Activated CD4-positive, alpha-beta memory T cell treated with anti-CD3 and anti-CD28 coated beads for 36 hours (primary cell): Measurements from ENCODE around the gene MTMR10. TPM values are rescaled to one million over a fixed set of nuclear protein-coding genes. Genes with fewer than 3 reads are reported as not detected.

Experiments
- CTCF ChIA-PET: fragments of 350-600 bp; sonication (Branson Sonifier 250); formaldehyde crosslinking; loops from one replicate; lab custom pipeline; 2021; ENCODE audit warnings: antibody characterized with exemption, inconsistent platforms; lab: Charles Lee
- POLR2A ChIA-PET: fragments of 350-600 bp; sonication (Branson Sonifier 250); formaldehyde crosslinking; loops from one replicate; lab custom pipeline; 2021; ENCODE audit warnings: antibody characterized with exemption; lab: Charles Lee
- DNase-seq: peaks from one replicate; pipeline ENCODE4 v3.0.0-alpha.2; 2020
- H3K27ac Mint-ChIP-seq: one replicate; pipeline ENCODE4 v1.8.0; 2021; ENCODE audit warnings: mixed read lengths
- H3K27me3 Mint-ChIP-seq: one replicate; pipeline ENCODE4 v1.8.0; 2021; ENCODE audit warnings: mixed read lengths
- H3K36me3 Mint-ChIP-seq: one replicate; pipeline ENCODE4 v1.8.0; 2021; ENCODE audit warnings: mixed read lengths
- H3K4me1 Mint-ChIP-seq: one replicate; pipeline ENCODE4 v1.8.0; 2021; ENCODE audit warnings: low read depth, mixed read lengths
- H3K4me3 Mint-ChIP-seq: one replicate; pipeline ENCODE4 v1.8.0; 2021; ENCODE audit warnings: mild to moderate bottlenecking, mixed read lengths
- H3K9me3 Mint-ChIP-seq: one replicate; pipeline ENCODE4 v1.8.0; 2021; ENCODE audit warnings: mixed read lengths
- intact Hi-C: fragments of 100-400 bp; cut with micrococcal nuclease; formaldehyde crosslinking; loops from one replicate; pipeline ENCODE4 v1.15.1; 2023
- total RNA-seq, 2 experiments: library from RNA; stranded (reverse); gene quantifications; one replicate each; pipeline ENCODE4 v1.2.3, GENCODE V29; 2021

MTMR10 gene
- total RNA-seq, 2 experiments from 2014 or later: 10.8 to 12.5 TPM

- CTCF ChIA-PET: no interaction called here
- no peak for DNase-seq
Measured at GRCh38 chr15:31004220-31004733, 12.8 kb upstream of the MTMR10 start.

GRCh38 chr15:31001702-31002101 lies 10.3 kb upstream of the MTMR10 start:
- Mint-ChIP-seq H3K27me3 (peaks cover 25% of the 10 kb centered on the region), H3K27ac (no peak overlapping the region), H3K9me3 (no peaks in the 10 kb centered on the region), H3K4me1 (peaks cover 6% of the 10 kb centered on the region), H3K36me3 (no peaks in the 10 kb centered on the region), H3K4me3 (no peak overlapping the region)
- intact Hi-C loops: no loop called here
- ChIA-PET CTCF (interaction anchor here (0.7 kb wide), 1 partner anchor 143 kb away, joined by 3 read pairs; no protein-coding TSS in a partner anchor), POLR2A (no interaction called here)
- no peak for DNase-seq

More at GRCh38 chr15:31004220-31004733, 12.8 kb upstream of the MTMR10 start:
- Mint-ChIP-seq H3K27ac (no peak overlapping the region), H3K4me1 (peaks cover 6% of the 10 kb centered on the region), H3K9me3 (no peaks in the 10 kb centered on the region), H3K27me3 (peaks cover 30% of the 10 kb centered on the region), H3K4me3 (no peak overlapping the region), H3K36me3 (no peaks in the 10 kb centered on the region)
- intact Hi-C loops: no loop called here
- POLR2A ChIA-PET: no interaction called here

DNA sequence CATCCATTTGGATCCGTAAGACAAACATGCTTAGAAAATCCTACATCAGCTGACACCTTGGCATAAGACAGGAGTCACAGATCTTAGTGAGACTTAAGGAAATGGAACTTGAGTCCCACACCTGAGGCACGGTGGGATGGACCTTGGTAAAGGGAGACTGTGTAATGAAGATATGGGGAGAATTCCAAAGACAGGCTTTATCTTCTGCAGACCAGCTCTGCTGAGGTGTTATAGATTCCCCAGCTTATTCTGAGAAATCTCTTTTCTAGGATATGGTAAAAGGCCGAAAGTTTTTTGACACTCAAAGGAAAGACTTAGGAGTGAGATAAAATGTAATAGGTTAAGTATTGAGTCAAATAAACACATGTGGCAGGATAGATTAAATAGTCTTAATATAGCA lies 8.3 kb upstream of the MTMR10 start:
- Mint-ChIP-seq H3K36me3 (no peaks in the 10 kb centered on the region), H3K27me3 (peaks cover 21% of the 10 kb centered on the region), H3K27ac (no peak overlapping the region), H3K9me3 (no peaks in the 10 kb centered on the region), H3K4me3 (no peak overlapping the region), H3K4me1 (peaks cover 8% of the 10 kb centered on the region)
- ChIA-PET CTCF (no interaction called here), POLR2A (no interaction called here)
- no peak for DNase-seq
- intact Hi-C loops: loop anchor here (10.0 kb wide), 5 partner anchors 95 to 485 kb away; partner anchors contain the start of genes FAN1 and KLF13

DNA sequence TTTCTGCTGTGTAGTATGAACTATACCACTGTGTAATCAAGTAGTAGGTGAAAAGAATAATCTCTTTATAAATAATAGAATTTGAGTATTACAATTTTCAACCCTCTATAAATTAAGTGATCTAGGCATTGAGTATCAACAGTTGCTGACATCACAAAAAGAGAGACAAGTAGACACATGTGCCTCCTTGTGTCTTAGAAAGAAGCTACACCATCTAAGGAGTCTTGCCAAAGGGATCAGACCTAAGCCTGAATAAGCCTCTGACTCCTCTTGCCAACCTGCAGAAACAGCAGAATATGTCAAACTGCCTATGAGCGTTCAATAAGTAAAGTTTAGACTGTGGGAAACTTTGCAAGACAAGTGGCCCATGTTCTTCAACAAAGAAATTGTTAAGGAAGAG lies 5.8 kb upstream of the MTMR10 start:
- H3K4me3 Mint-ChIP-seq: no peak overlapping the region
- peaks cover 3% of the 10 kb centered on the region for H3K4me1 Mint-ChIP-seq
- H3K27me3 Mint-ChIP-seq: peaks cover 5% of the 10 kb centered on the region
- POLR2A ChIA-PET: no interaction called here
- H3K27ac Mint-ChIP-seq: no peak overlapping the region
- intact Hi-C loops: loop anchor here (10.0 kb wide), 5 partner anchors 92 to 488 kb away; partner anchors contain the start of genes FAN1 and KLF13
- DNase-seq: no peak
- CTCF ChIA-PET: no interaction called here
- H3K36me3 Mint-ChIP-seq: no peaks in the 10 kb centered on the region
- H3K9me3 Mint-ChIP-seq: no peaks in the 10 kb centered on the region

GRCh38 chr15:30992249-30992864 lies 929 bp upstream of the MTMR10 start:
- no peaks in the 10 kb centered on the region for H3K27me3 Mint-ChIP-seq
- ChIA-PET CTCF (interaction anchor here (0.6 to 0.9 kb wide), 3 partner anchors 40 to 137 kb away, joined by 3 read pairs; no protein-coding TSS in a partner anchor), POLR2A (interaction anchor here (0.7 kb wide), 1 partner anchor 366 kb away, joined by 4 read pairs; the partner anchor contains the start of gene ARHGAP11B)
- H3K9me3 Mint-ChIP-seq: no peaks in the 10 kb centered on the region
- H3K4me3 Mint-ChIP-seq: peak overlapping the region; percentile 77
- no peaks in the 10 kb centered on the region for H3K36me3 Mint-ChIP-seq
- peaks cover 22% of the 10 kb centered on the region for H3K4me1 Mint-ChIP-seq
- intact Hi-C loops: loop anchor here (5.0 to 10.0 kb wide), 7 partner anchors 88 to 492 kb away; partner anchors contain the start of genes FAN1 and KLF13
- no peak for DNase-seq
- peak overlapping the region; percentile 35 for H3K27ac Mint-ChIP-seq

- Mint-ChIP-seq H3K27ac (peak overlapping the region; percentile 72), H3K36me3 (no peaks in the 10 kb centered on the region), H3K4me3 (peak overlapping the region; percentile 87), H3K27me3 (no peaks in the 10 kb centered on the region), H3K4me1 (peaks cover 24% of the 10 kb centered on the region), H3K9me3 (no peaks in the 10 kb centered on the region)
- intact Hi-C loops: loop anchor here (5.0 to 10.0 kb wide), 7 partner anchors 86 to 494 kb away; partner anchors contain the start of genes FAN1 and KLF13
- POLR2A ChIA-PET: interaction anchor here (0.6 to 1.2 kb wide), 4 partner anchors 8 to 197 kb away, joined by 3 to 4 read pairs (median 3); no protein-coding TSS in a partner anchor
- DNase-seq: no peak
- CTCF ChIA-PET: interaction anchor here (1.0 kb wide), 1 partner anchor 498 kb away, joined by 3 read pairs; no protein-coding TSS in a partner anchor
Measured at GRCh38 chr15:30990446-30991254, 778 bp downstream of the MTMR10 start.

DNA sequence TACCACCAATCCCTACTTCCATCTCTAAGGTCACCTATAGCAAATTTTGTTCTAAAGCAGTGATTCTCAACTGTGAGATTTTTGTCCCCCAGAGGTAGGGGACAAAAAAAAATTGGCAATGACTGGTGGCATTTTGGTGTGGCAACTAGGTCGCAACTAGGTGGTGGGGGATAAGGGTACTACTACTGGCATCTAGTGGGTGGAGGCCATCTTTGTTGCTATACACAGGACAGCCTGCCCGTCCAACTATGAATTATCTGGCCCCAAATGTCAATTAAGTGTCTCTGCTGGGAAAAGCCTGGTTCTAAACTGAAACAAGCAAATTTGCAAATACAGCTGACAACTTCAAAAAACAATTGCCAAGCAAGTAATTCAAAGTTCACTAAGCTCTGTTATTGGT lies 1.4 kb downstream of the MTMR10 start:
- Mint-ChIP-seq H3K9me3 (no peaks in the 10 kb centered on the region), H3K36me3 (peaks cover 3% of the 10 kb centered on the region), H3K27ac (no peak overlapping the region), H3K27me3 (no peaks in the 10 kb centered on the region), H3K4me1 (peaks cover 27% of the 10 kb centered on the region), H3K4me3 (peak overlapping the region; percentile 87)
- ChIA-PET CTCF (no interaction called here), POLR2A (interaction anchor here (0.6 kb wide), 1 partner anchor 17 kb away, joined by 3 read pairs; no protein-coding TSS in a partner anchor)
- intact Hi-C loops: loop anchor here (5.0 to 10.0 kb wide), 7 partner anchors 85 to 495 kb away; partner anchors contain the start of genes FAN1 and KLF13
- no peak for DNase-seq

DNA sequence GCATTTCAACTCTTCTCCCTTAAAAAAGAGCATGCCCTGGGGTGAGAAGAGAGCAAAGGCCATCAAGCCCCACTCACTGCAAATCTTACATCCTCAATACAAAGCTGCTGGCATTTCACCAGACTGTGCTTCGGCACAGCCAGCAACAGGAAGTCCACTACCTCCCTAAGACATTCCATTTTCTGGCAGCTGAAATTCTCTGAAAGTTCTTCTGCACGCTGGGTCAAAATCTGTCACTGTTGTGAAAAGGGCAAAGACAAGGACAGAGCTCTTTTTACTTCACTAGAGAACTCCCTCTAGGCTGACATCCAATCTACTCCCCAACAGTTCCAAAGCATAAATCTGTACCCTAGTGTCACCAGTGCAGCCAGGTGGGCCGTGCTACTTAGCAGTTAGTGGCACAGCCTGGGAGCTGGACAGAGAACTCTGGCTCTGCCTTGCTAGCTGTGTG lies 6.3 kb downstream of the MTMR10 start:
- H3K4me3 Mint-ChIP-seq: no peak overlapping the region
- peaks cover 39% of the 10 kb centered on the region for H3K4me1 Mint-ChIP-seq
- intact Hi-C loops: no loop called here
- POLR2A ChIA-PET: no interaction called here
- no peaks in the 10 kb centered on the region for H3K27me3 Mint-ChIP-seq
- CTCF ChIA-PET: interaction anchor here (0.7 to 0.9 kb wide), 2 partner anchors 144 to 504 kb away, joined by 3 to 4 read pairs; no protein-coding TSS in a partner anchor
- H3K27ac Mint-ChIP-seq: no peak overlapping the region
- H3K36me3 Mint-ChIP-seq: peaks cover 9% of the 10 kb centered on the region
- DNase-seq: no peak
- no peaks in the 10 kb centered on the region for H3K9me3 Mint-ChIP-seq

- Mint-ChIP-seq H3K27me3 (no peaks in the 10 kb centered on the region), H3K27ac (no peak overlapping the region), H3K9me3 (no peaks in the 10 kb centered on the region), H3K4me3 (no peak overlapping the region), H3K36me3 (peaks cover 12% of the 10 kb centered on the region), H3K4me1 (peaks cover 41% of the 10 kb centered on the region)
- CTCF ChIA-PET: interaction anchor here (0.9 kb wide), 1 partner anchor 145 kb away, joined by 3 read pairs; no protein-coding TSS in a partner anchor
- intact Hi-C loops: no loop called here
- POLR2A ChIA-PET: no interaction called here
- no peak for DNase-seq
Measured at GRCh38 chr15:30984542-30984941, 6.9 kb downstream of the MTMR10 start.

- Mint-ChIP-seq H3K27me3 (no peaks in the 10 kb centered on the region), H3K9me3 (no peaks in the 10 kb centered on the region), H3K27ac (no peak overlapping the region), H3K4me3 (no peak overlapping the region), H3K4me1 (peaks cover 43% of the 10 kb centered on the region), H3K36me3 (peaks cover 12% of the 10 kb centered on the region)
- ChIA-PET CTCF (no interaction called here), POLR2A (no interaction called here)
- intact Hi-C loops: no loop called here
- DNase-seq: no peak
Measured at GRCh38 chr15:30984118-30984517, 7.3 kb downstream of the MTMR10 start.

- no peak for DNase-seq
- Mint-ChIP-seq H3K9me3 (no peaks in the 10 kb centered on the region), H3K4me3 (no peak overlapping the region), H3K4me1 (peaks cover 24% of the 10 kb centered on the region), H3K36me3 (peaks cover 12% of the 10 kb centered on the region), H3K27me3 (no peaks in the 10 kb centered on the region), H3K27ac (no peak overlapping the region)
- ChIA-PET CTCF (interaction anchor here (1.9 kb wide), 1 partner anchor 149 kb away, joined by 5 read pairs; no protein-coding TSS in a partner anchor), POLR2A (no interaction called here)
- intact Hi-C loops: loop anchor here (10.0 kb wide), 1 partner anchor 55 kb away; no protein-coding TSS in a partner anchor
Measured at GRCh38 chr15:30979457-30979856, 12.0 kb downstream of the MTMR10 start.
